ENCODE data around the gene GSK3A. TPM values are rescaled to one million over a fixed set of nuclear protein-coding genes. Genes with fewer than 3 reads are reported as not detected.
"Not testable (repeated sequence)": the region's sequence is repeated elsewhere in the genome, so short reads cannot be mapped to it uniquely, and the experiment has no call there.

The GSK3A gene
- total RNA-seq, 1 experiment from 2014 or later = 58.8 TPM

DNA sequence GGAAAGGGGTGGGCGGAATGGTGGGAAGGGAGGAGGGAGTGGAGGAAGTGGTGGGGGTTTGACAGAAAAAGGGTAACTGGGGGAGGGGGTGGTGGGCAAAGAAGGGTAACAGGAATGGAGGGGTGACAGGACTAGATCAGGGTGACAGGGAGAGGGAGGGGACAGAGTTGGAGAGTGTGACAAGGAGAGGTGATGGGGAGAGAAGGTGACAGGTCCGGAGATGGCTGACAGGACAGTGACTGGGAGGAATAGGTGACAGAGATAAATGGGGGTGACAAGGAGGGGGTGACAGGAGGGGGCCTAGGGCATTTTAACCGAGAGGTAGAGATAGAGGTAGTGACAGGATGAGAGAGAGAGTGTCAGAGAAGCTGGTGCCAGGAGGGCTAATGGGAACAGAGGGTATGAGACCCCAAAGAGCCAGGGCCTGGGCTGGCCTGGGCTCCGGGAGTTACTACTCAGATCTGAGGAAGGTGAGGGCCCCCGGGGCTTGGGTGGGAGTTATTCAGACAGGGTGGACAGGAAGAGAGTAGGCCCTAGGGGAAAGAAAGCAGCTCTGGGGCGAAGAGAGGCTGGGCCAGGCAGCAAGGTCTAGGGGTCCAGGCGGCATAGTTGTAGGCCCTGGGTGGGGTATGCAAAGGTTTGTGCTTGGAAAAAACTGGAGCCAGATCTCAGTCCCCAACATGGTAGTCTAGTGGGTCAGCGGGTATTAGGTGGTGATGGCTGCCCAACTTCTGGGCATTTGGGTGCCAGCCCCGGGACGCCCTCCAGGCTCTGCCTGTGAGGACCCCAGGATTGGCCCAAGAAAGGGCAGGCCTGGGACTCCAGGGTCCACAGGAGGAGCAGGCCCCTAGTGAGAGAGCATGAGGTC is 27.3 kb upstream of the GSK3A start:
- DNase-seq = no peak
- CTCF ChIA-PET = interaction anchor here (0.5 to 2.0 kb wide), 3 partner anchors 23 to 822 kb away, joined by 3 to 8 read pairs (median 4); no protein-coding TSS in a partner anchor
- Mint-ChIP-seq H3K36me3 (ENCODE audit: insufficient read depth, unreplicated experiment) (peaks cover 13% of the 10 kb centered on the region), H3K27me3 (ENCODE audit: unreplicated experiment) (no peaks in the 10 kb centered on the region), H3K27ac (ENCODE audit: unreplicated experiment) (no peak overlapping the region), H3K4me3 (ENCODE audit: low read depth, unreplicated experiment) (no peak overlapping the region), H3K4me1 (ENCODE audit: low read depth, unreplicated experiment) (peaks cover 8% of the 10 kb centered on the region), H3K9me3 (ENCODE audit: low read depth, unreplicated experiment) (no peaks in the 10 kb centered on the region)
- intact Hi-C loops (cut with micrococcal nuclease; ENCODE audit: unreplicated experiment) = no loop called here
- BruUV-seq (replicated peaks) = no TSS peak
- TF ChIP-seq CTCF (IDR thresholded peaks at IDR 0.05; ENCODE audit: unreplicated experiment) = no peak

DNA sequence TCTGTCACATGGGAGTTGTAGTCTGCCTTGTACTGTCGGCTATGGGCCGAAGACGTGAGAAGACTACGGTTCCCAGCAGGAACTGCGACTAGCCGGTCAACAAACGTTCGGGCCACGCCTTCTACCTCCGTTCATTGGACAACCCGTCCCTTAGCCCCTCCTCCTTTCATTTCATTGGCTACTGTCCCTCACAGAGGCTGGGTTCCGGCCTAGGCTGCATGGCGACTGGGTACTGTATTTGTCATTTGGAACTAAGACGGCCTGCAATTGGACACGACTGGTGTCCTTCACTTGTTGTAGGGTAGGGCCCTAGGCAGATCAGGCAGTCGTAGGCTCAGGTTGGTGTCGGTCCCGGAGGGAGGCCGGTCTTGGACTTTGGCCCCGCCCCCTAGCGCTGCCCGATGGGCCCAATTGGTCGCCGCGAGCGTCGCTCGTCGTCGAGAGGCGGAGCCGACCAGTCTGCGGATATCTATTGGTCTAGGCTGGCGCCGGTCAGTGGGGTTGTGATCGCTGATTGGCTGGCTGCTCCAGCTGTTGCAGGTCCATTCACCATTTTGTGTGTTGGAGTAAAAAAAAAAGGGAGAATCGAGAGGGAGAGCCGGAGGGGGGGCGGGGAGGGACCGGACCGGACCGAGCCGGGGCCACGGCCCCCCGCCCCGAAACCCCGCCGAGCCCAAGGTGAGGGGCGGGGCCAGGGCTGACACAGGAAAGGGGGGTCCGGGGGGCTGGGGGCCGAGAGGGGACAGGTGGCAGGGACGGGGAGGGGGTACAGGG is 26.5 kb upstream of the GSK3A start, which contains the start of gene CIC:
CIC (plus strand) TSS at position 549 of the 774 bp plus-strand sequence. CDS start 2,532 bp downstream, outside the sequence.
- H3K4me1 Mint-ChIP-seq (ENCODE audit: low read depth, unreplicated experiment) = peaks cover 8% of the 10 kb centered on the region
- no peaks in the 10 kb centered on the region for H3K27me3 Mint-ChIP-seq (ENCODE audit: unreplicated experiment)
- no peak within 1 kb of the TSS for H3K4me3 Mint-ChIP-seq (ENCODE audit: low read depth, unreplicated experiment)
- CTCF ChIA-PET = interaction anchor here (0.5 to 2.0 kb wide), 3 partner anchors 11 to 821 kb away, joined by 4 to 8 read pairs (median 7); no protein-coding TSS in a partner anchor
- BruUV-seq (replicated peaks) = TSS peak; percentile 94
- H3K9me3 Mint-ChIP-seq (ENCODE audit: low read depth, unreplicated experiment) = no peaks in the 10 kb centered on the region
- intact Hi-C loops (cut with micrococcal nuclease; ENCODE audit: unreplicated experiment) = no loop called here
- no peak for TF ChIP-seq CTCF (IDR thresholded peaks at IDR 0.05; ENCODE audit: unreplicated experiment)
- H3K36me3 Mint-ChIP-seq (ENCODE audit: insufficient read depth, unreplicated experiment) = peaks cover 13% of the 10 kb centered on the region
- no peak within 1 kb of the TSS for H3K27ac Mint-ChIP-seq (ENCODE audit: unreplicated experiment)
- DNase-seq = peak; percentile 100

- H3K27me3 Mint-ChIP-seq (ENCODE audit: unreplicated experiment) = peaks cover under 1% of the 10 kb centered on the region
- no peak overlapping the region for H3K27ac Mint-ChIP-seq (ENCODE audit: unreplicated experiment)
- peaks cover 12% of the 10 kb centered on the region for H3K36me3 Mint-ChIP-seq (ENCODE audit: insufficient read depth, unreplicated experiment)
- peaks cover 8% of the 10 kb centered on the region for H3K4me1 Mint-ChIP-seq (ENCODE audit: low read depth, unreplicated experiment)
- H3K4me3 Mint-ChIP-seq (ENCODE audit: low read depth, unreplicated experiment) = no peak overlapping the region
- TF ChIP-seq CTCF (IDR thresholded peaks at IDR 0.05; ENCODE audit: unreplicated experiment) = no peak
- H3K9me3 Mint-ChIP-seq (ENCODE audit: low read depth, unreplicated experiment) = no peaks in the 10 kb centered on the region
- DNase-seq = peak; percentile 100
- BruUV-seq (replicated peaks) = no TSS peak
- CTCF ChIA-PET = no interaction called here
- intact Hi-C loops (cut with micrococcal nuclease; ENCODE audit: unreplicated experiment) = no loop called here
Measured at GRCh38 chr19:42268142-42268703, 25.8 kb upstream of the GSK3A start.

DNA sequence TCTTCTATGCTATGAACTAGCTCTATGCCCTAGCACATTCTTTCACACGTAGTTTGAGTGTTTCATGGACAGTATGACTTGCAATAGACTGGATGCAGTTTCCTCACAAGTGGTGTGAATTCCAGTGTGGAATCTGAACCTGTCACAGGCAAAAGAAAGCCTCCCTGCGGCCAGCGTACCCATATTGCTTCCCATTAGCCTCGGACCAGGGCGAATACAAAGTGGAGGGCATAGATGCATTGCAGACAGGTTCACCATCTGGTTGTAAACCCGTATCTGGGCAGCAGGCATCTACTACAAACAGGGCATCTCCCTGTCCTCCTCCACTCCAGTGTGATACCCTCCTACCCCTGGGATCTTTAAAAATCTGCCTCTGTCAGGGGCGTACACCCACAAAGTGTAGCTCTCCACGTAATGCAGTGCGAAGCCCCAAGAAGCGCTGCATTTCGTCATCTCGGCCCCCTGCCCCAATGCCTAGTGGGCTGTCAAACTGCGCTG is 25.3 kb upstream of the GSK3A start:
- DNase-seq = no peak
- CTCF ChIA-PET = no interaction called here
- Mint-ChIP-seq H3K9me3 (ENCODE audit: low read depth, unreplicated experiment) (no peaks in the 10 kb centered on the region), H3K27me3 (ENCODE audit: unreplicated experiment) (peaks cover 6% of the 10 kb centered on the region), H3K36me3 (ENCODE audit: insufficient read depth, unreplicated experiment) (peaks cover 8% of the 10 kb centered on the region), H3K4me3 (ENCODE audit: low read depth, unreplicated experiment) (no peak overlapping the region), H3K4me1 (ENCODE audit: low read depth, unreplicated experiment) (peaks cover 11% of the 10 kb centered on the region), H3K27ac (ENCODE audit: unreplicated experiment) (no peak overlapping the region)
- intact Hi-C loops (cut with micrococcal nuclease; ENCODE audit: unreplicated experiment) = no loop called here
- TF ChIP-seq CTCF (IDR thresholded peaks at IDR 0.05; ENCODE audit: unreplicated experiment) = no peak
- TSS peak; percentile 89 for BruUV-seq (replicated peaks)

GRCh38 chr19:42266928-42267603 is 24.7 kb upstream of the GSK3A start:
- not testable (repeated sequence) for H3K27ac Mint-ChIP-seq (ENCODE audit: unreplicated experiment)

GRCh38 chr19:42266105-42266504 is 23.7 kb upstream of the GSK3A start:
- H3K36me3 Mint-ChIP-seq (ENCODE audit: insufficient read depth, unreplicated experiment); CTCF ChIA-PET: not testable (repeated sequence)

More at GRCh38 chr19:42266928-42267603, 24.7 kb upstream of the GSK3A start:
- H3K9me3 Mint-ChIP-seq (ENCODE audit: low read depth, unreplicated experiment); intact Hi-C loops (cut with micrococcal nuclease; ENCODE audit: unreplicated experiment); H3K4me3 Mint-ChIP-seq (ENCODE audit: low read depth, unreplicated experiment); BruUV-seq (replicated peaks); CTCF ChIA-PET; H3K36me3 Mint-ChIP-seq (ENCODE audit: insufficient read depth, unreplicated experiment); DNase-seq: not testable (repeated sequence)
- peaks cover 15% of the 10 kb centered on the region for H3K4me1 Mint-ChIP-seq (ENCODE audit: low read depth, unreplicated experiment)
- peaks cover 12% of the 10 kb centered on the region for H3K27me3 Mint-ChIP-seq (ENCODE audit: unreplicated experiment)

More at GRCh38 chr19:42266105-42266504, 23.7 kb upstream of the GSK3A start:
- H3K9me3 Mint-ChIP-seq (ENCODE audit: low read depth, unreplicated experiment); H3K27ac Mint-ChIP-seq (ENCODE audit: unreplicated experiment); BruUV-seq (replicated peaks); H3K4me3 Mint-ChIP-seq (ENCODE audit: low read depth, unreplicated experiment); DNase-seq; intact Hi-C loops (cut with micrococcal nuclease; ENCODE audit: unreplicated experiment): not testable (repeated sequence)
- Mint-ChIP-seq H3K27me3 (ENCODE audit: unreplicated experiment) (peaks cover 19% of the 10 kb centered on the region), H3K4me1 (ENCODE audit: low read depth, unreplicated experiment) (peaks cover 15% of the 10 kb centered on the region)

Data from Calu3 (cell line).